ENCODE measurements around the gene METTL9.

DNA sequence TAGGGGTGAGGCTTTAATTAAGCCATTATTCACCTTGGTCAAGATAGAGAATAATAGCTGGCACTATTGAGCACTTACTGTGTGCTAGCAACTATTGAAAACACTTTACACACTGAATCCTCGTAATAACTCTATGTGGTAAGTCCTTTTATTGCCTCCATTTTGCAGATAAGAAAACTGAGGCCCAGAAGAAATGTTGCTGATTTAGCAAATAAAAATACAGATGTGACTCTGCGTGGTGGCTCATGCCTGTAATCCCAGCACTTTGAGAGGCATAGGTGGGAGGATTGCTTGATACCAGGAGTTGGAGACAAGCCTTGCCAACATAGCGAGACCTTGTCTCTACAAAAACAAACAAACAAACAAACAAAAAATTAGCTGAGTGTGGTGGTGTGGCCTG lies 83.8 kb downstream of the METTL9 start:
- no peak for TF ChIP-seq CTCF (IDR thresholded peaks at IDR 0.05)
- no peak for TF ChIP-seq POLR2A (IDR thresholded peaks at IDR 0.05)

Data from ovary (tissue), 3 donors.